GM21737 (cell line): ENCODE measurements around the gene PLXNB2.
"Not testable (repeated sequence)": the region's sequence is repeated elsewhere in the genome, so short reads cannot be mapped to it uniquely, and the experiment has no call there.

ENCODE experiments used
- ATAC-seq: cut with Tn5 transposase; IDR thresholded peaks from one replicate; pipeline ENCODE4 v1.9.1; 2021; ENCODE audit warnings: mild to moderate bottlenecking, moderate library complexity; ENCODE audit not compliant: unreplicated experiment

PLXNB2 gene

DNA sequence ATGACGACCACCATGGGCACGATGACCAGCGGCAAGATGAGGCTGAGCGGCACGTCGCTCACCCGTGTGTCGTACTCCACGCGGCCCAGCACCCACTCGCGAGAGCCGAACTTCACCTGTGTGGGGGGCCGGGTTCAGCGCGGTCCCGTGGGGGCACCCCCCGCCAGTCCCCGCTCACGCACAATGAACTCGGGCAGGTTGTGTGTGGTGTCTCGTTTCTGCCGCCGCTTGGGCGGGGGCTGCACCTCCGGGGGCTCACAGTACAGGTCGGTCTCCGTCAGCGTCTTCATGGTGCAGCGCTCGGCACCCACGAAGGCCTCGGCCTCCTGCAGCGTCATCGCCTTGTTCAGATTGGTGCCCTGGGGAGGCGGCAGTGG lies 26.1 kb downstream of the PLXNB2 start:
- ATAC-seq: no peak

- ATAC-seq: no peak
Measured at GRCh38 chr22:50280708-50281383, 26.6 kb downstream of the PLXNB2 start.

- ATAC-seq: no peak
Measured at GRCh38 chr22:50280022-50280707, 27.3 kb downstream of the PLXNB2 start.

DNA sequence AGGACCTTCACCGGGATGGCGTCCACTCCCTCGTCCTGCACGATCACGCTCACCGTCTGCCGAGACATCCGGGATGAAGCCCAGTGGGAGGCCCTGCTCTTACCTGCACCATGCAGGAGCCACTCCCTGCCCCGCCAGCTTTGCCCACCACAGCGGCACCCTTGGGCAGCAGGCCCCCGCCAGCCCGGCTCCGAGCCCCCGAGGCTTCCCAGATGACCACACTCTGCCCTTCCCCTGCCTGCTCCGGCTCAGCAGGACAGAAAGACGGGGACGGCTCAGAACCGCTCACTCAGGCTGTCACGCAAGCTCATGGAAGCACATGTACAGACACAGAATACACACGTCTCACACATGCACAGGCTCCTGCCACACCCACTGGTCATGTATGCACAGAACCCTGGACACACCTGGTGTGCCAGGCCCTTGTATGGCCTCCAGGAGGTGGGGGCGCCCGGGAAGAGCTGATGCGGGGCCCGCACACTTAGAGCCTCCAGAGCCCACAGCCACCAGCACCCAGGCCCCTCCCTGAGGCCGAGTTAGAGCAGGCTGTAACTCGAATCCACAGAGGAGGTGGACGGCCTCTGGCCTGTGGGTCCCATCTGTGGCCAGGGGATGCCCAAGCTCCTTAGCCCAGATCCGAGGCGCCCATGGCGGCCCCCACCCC lies 28.4 kb downstream of the PLXNB2 start:
- no peak for ATAC-seq

- ATAC-seq: no peak
Measured at GRCh38 chr22:50278461-50278860, 29.0 kb downstream of the PLXNB2 start.

GRCh38 chr22:50277761-50278160 lies 29.7 kb downstream of the PLXNB2 start:
- ATAC-seq: no peak

DNA sequence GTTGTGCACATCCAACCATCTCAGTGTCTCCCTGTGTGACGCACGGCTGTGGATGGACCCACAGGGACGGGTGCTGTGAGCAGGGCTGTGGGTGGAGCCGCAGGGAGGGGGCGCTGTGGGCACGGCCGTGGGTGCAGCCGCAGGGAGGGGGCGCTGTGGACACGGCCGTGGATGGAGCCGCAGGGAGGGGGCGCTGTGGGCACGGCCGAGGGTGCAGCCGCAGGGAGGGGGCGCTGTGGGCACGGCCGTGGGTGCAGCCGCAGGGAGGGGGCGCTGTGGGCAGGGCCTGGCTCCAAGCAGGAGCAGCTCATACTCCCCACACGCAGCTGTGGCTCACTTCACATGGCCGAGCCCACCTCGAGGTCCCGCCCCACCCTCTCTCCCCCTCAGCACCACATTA lies 31.3 kb downstream of the PLXNB2 start:
- ATAC-seq: no peak

DNA sequence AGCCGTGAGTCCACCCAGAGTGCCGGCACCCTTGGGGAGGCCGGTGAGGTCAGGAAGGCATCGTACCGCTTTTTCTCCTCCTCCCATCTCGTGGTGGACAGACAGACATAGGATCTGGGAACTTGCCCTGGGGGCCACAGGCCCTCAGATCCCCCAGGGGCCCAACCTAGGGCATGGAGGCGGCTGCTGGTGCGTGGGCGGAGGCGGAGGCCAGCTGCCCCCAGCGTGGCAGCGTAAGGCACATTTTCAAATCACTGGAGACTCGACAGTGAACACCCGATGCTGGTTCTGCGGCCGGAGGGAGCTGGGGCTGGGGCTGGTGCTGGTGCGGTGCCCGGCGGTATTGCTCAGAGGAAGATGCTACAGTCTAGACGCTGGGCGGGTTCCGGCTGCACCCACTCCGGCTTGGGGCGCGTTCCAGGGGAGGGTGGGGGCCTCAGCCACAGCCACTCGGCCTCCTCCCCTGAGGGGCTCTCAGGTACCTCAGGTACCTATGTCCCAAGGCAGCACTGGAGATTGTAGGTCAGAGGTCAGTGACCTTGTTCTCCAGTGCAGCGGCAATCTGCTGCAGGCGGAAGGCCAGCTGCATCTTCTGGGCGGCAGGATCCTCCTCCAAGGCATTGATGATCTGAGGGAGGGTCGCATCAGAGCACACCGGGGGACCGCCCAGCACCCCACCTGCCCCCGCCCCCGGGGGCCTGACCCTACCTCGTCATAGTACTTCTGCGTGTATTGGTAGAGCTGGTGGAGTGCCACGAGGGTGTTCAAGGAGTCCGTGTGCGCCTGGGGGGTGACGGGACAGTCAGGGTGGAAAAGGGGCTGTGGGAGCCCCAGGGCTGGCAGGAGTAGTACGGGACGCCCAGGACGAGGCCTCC lies 32.0 kb downstream of the PLXNB2 start:
- ATAC-seq: no peak

GRCh38 chr22:50274771-50275170 lies 32.7 kb downstream of the PLXNB2 start:
- no peak for ATAC-seq

DNA sequence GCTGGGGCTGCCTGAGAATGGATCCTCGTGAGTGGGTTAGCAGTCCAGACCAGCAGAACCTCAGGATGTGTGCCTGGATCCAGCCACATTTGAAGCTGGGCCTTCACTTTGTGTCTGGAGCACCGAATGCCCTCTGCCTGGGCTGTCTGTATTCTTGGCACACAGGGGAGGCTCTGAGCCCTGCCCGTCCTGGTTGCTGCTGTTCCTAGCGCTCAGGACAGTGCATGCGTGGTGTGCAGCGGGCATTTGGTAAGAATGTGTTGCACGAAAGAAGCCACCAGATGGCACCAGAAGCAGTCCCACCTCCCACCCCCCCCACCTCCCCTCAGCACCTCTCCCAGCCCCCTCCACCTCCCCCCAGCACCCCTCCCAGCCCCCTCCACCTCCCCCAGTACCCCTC lies 33.1 kb downstream of the PLXNB2 start:
- no peak for ATAC-seq

- not testable (repeated sequence) for ATAC-seq
Measured at GRCh38 chr22:50273781-50274180, 33.7 kb downstream of the PLXNB2 start.

DNA sequence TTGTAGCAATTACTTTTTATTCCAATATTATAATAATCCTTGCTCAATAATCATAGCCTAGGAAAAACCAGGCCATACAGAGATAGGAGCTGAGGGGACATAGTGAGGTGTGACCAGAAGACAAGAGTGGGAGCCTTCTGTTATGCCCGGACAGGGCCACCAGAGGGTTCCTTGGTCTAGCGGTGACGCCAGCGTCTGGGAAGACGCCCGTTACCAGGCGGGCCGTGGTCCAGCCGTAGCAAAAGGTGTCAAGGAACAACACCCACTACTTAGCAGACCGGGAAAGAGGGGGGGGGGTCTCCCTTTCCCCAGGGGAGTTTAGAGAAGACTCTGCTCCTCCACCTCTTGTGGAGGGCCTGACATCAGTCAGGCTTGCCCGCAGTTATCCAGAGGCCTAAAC lies 34.1 kb downstream of the PLXNB2 start:
- ATAC-seq: not testable (repeated sequence)

DNA sequence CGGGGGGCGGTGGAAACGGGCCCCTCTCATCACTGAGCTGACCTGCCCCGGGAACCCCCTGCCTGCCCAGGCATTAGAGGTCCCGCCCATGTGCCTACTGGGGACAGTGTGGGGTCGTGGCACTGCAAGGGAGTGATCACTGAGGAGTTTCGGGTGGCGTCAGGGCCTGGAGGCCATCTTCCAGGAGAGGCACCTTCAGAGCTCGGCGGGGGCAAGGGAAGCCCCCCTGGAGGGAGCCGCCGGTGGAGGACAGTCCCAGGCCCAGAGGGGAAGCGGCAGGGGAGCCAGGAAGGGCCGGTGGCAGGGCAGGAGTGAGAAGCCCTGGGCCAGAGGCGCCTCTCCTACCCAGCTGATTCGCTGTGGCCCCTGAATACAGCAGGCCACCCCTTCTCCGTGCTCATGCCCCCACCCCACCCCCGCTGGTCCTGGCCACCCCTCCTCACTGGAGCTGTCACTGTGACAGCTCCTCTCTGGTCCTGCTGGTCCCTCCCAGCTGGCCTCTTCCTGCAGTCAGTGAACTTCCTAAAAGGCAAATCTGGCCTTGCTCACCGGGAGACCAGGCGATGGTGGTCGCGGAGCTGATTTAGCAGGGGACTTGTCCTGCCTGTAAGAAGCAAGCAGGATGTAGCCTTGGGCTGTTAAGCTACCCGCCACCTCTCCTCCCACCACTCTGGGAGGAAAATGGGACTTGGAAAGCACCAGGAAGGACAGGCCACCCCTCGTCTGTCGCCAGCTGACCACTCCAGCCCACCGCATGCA lies 35.2 kb downstream of the PLXNB2 start:
- ATAC-seq: no peak

DNA sequence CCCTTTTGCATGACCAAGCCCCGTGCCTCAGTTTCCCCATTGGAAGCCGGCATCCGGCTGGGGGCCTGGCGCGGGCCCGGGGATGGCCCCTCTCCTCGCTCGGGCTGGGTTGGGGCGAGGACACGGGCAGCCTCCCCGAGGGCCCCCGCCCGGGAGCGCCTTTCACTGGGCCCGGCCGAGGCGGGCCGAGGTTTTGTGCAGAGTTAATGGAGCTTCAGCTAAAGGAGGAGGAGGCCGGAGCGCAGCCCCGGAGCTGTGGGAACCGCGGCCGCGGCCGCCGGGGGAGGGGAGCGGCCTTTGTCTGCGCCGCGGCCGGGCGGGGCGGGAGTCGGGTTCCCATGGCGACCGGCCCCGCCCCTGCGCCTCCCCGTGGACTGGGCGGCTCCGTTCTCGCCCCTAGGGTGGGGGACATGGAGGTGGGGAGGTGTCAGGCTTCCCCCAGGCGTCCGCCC lies 35.9 kb downstream of the PLXNB2 start:
- no peak for ATAC-seq

DNA sequence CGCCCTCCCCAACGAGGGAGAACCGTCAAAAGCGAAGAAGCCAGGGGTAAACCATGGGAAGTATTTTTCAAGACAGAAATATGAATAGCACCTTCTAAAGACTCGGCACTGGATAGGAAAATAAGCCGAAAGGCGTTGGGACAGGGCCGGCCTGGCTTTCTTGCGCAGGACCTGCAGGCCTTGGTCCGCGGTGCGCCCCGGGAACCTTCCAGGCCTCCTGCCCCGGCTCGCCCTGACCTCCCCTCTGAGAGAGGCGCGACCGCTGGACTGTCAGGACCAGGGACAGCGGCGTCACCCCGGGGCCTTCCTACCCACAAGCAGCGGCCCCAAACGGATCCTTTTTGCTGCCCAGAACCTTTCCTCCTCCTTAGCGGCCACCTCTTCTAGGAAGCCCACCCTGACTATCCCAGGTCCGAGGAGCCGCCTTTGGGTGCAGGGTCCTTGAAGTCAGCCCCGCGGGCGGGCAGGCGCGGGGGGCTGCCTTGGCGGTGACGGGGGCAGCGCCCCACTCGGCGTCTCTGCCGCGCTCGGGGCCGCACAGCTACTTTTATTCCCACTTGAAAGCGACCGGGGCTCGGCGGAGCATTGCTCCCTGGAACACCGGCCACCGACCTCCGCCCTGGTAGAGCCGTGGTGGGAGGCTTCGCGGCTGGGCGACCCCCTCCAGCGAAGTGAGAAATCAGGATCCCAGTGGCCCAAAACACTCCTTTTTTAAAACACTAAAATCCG lies 36.6 kb downstream of the PLXNB2 start:
- no peak for ATAC-seq

GRCh38 chr22:50269970-50270665 lies 37.3 kb downstream of the PLXNB2 start, which contains the start of gene MAPK11:
MAPK11 (minus strand) TSS chr22:50270380; CDS start chr22:50270292, 88 bp downstream.
- no peak for ATAC-seq

DNA sequence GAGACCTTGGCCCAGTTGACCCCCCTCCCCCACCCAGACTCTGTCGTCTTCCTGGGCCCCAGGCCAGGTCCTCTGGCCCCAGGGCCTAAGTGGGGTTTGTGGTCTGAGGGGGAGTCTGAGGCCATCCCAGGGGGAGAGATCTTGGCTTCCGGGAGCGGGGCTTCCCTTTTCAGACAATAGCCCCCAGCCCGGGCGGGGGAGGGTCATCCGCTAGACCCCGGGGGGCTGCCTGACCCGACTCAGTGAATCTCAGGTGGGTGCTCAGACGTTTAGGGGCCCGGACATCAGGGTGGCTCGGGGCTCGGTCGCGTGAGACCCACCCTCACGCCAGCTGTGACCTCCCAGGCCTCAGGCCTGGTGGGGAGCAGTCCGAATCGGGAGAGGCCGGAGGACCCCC lies 37.9 kb downstream of the PLXNB2 start:
- ATAC-seq: no peak

- no peak for ATAC-seq
Measured at GRCh38 chr22:50268655-50269113, 38.8 kb downstream of the PLXNB2 start.
